GM12878 (cell line): ENCODE results near the gene GTPBP4. TPM values are rescaled to one million over a fixed set of nuclear protein-coding genes. Genes with fewer than 3 reads are reported as not detected.

Experiments
- ATAC-seq: fragments of 200-7000 bp; cut with Tn5 transposase; 3 replicates; pipeline ENCODE4 v1.9.1; 2020; ENCODE audit warnings: mild to moderate bottlenecking, moderate library complexity
- BruUV-seq: library from RNA; stranded (reverse); fragments of 400-500 nt; replicated peaks from 2 replicates; lab custom pipeline; 2021; lab: Mats Ljungman, UMichigan
- CTCF ChIA-PET: fragments of 300-600 bp; sonication (Branson Sonifier 250); formaldehyde crosslinking; extraction: SDS; loops from one replicate; lab custom pipeline; 2021; ENCODE audit warnings: inconsistent platforms; lab: Yijun Ruan, JAX
- POLR2A ChIA-PET: fragments of 350-600 bp; formaldehyde crosslinking; extraction: SDS; loops from one replicate; lab custom pipeline; 2021; ENCODE audit warnings: inconsistent platforms; lab: Charles Lee
- RAD21 ChIA-PET: fragments of 300-600 bp; sonication (Branson Sonifier 250); formaldehyde crosslinking; loops from one replicate; lab custom pipeline; 2023; ENCODE audit warnings: antibody characterized with exemption; ENCODE audit not compliant: unreplicated experiment; lab: Charles Lee
- SMC1A ChIA-PET: fragments of 300-600 bp; sonication (Branson Sonifier 250); formaldehyde crosslinking; loops from one replicate; lab custom pipeline; 2023; ENCODE audit not compliant: unreplicated experiment, uncharacterized antibody; lab: Charles Lee
- DNase-seq: peaks from one replicate; pipeline ENCODE4 v3.0.0-alpha.2; 2011; ENCODE audit warnings: low read depth, low spot score
- FAIRE-seq: peaks from 3 replicates; lab custom pipeline; 2011; peaks lifted over from hg19 to GRCh38; lab: Jason Lieb, UNC
- H2AFZ ChIP-seq: 2 replicates; pipeline ENCODE4 v1.6.0; 2011; ENCODE audit warnings: low read depth, low read length, control low read depth; ENCODE audit not compliant: control insufficient read depth
- H3K27ac ChIP-seq: 2 replicates; pipeline ENCODE4 v1.5.1; 2011; ENCODE audit warnings: control low read depth; ENCODE audit not compliant: control insufficient read depth, insufficient read depth
- H3K27me3 ChIP-seq, 2 experiments: replicated peaks in 1 of 2; 2 replicates each; pipeline versions ENCODE4 v1.6.0 to v1.6.1; 2011; ENCODE audit warnings: low read length in 1 of 2; ENCODE audit not compliant: control insufficient read depth in 2 of 2, insufficient read depth in 2 of 2
- H3K36me3 ChIP-seq, 2 experiments: 2 replicates each; pipeline ENCODE4 v1.5.1; 2011; ENCODE audit warnings: low read length in 1 of 2; ENCODE audit not compliant: control insufficient read depth in 2 of 2, insufficient read depth in 2 of 2
- H3K4me1 ChIP-seq: 2 replicates; pipeline ENCODE4 v1.6.1; 2011; ENCODE audit warnings: mild to moderate bottlenecking, low read length, moderate library complexity, mixed read lengths; ENCODE audit not compliant: control insufficient read depth, insufficient read depth
- H3K4me2 ChIP-seq: 2 replicates; pipeline ENCODE4 v1.6.0; 2011; ENCODE audit warnings: control low read depth; ENCODE audit not compliant: control insufficient read depth, insufficient read depth
- H3K4me3 ChIP-seq: fragments of 200-600 bp; sonication (generic); 2 replicates; pipeline ENCODE4 v1.5.1; 2016
- H3K79me2 ChIP-seq: 2 replicates; pipeline ENCODE4 v1.6.0; 2011; ENCODE audit warnings: low read length; ENCODE audit not compliant: control insufficient read depth, insufficient read depth
- H3K9ac ChIP-seq: 2 replicates; pipeline ENCODE4 v1.8.0; 2011; ENCODE audit warnings: low read length, control low read depth, mixed read lengths; ENCODE audit not compliant: control insufficient read depth, insufficient read depth
- H3K9me3 ChIP-seq: replicated peaks from 3 replicates; pipeline ENCODE4 v1.5.1; 2011; ENCODE audit warnings: mild to moderate bottlenecking, low read length; ENCODE audit not compliant: control insufficient read depth, insufficient read depth
- H4K20me1 ChIP-seq: 2 replicates; pipeline ENCODE4 v1.6.0; 2011; ENCODE audit not compliant: control insufficient read depth, insufficient read depth
- ATF7 ChIP-seq: fragments of 450-650 bp; IDR thresholded peaks from 2 replicates; pipeline ENCODE4 v1.6.1; 2016; ENCODE audit warnings: low read depth, mild to moderate bottlenecking
- BHLHE40 ChIP-seq, 2 experiments: fragments of 450-650 bp in 1 of 2; IDR thresholded peaks; 2 replicates each; pipeline ENCODE4 v1.6.1; 2011 to 2017; ENCODE audit warnings: low read depth in 2 of 2, borderline replicate concordance in 1 of 2, improper control_type of control experiment in 1 of 2, low read length in 1 of 2, mild to moderate bottlenecking in 1 of 2
- CHD1 ChIP-seq: IDR thresholded peaks from 2 replicates; pipeline ENCODE4 v1.6.1; 2012; ENCODE audit warnings: low read depth, low read length, improper control_type of control experiment
- CHD2 ChIP-seq: IDR thresholded peaks from 2 replicates; pipeline ENCODE4 v1.6.1; 2011; ENCODE audit warnings: low read depth, low read length, improper control_type of control experiment, borderline replicate concordance
- EED ChIP-seq: sonication (generic); IDR thresholded peaks from 2 replicates; pipeline ENCODE4 v1.6.1; 2016; ENCODE audit warnings: antibody characterized with exemption, low read depth
- EGR1 ChIP-seq, 2 experiments: IDR thresholded peaks; 1 replicate in 1 of 2; 2 replicates in 1 of 2; pipeline ENCODE4 v1.6.1; 2011 to 2012; ENCODE audit warnings: low read depth in 2 of 2, low read length in 2 of 2, borderline replicate concordance in 1 of 2, mild to moderate bottlenecking in 1 of 2, moderate library complexity in 1 of 2
- FOXK2 ChIP-seq: fragments of 450-650 bp; IDR thresholded peaks from 2 replicates; pipeline ENCODE4 v1.6.1; 2017; ENCODE audit warnings: mild to moderate bottlenecking, moderate library complexity
- JUND ChIP-seq: IDR thresholded peaks from 2 replicates; pipeline ENCODE4 v1.6.1; 2012; ENCODE audit warnings: low read depth, mild to moderate bottlenecking, low read length, improper control_type of control experiment, moderate library complexity
- MEF2B ChIP-seq: fragments of 450-650 bp; IDR thresholded peaks from 2 replicates; pipeline ENCODE4 v1.6.1; 2018; ENCODE audit warnings: mild to moderate bottlenecking, moderate library complexity; ENCODE audit not compliant: partially characterized antibody, poor library complexity, severe bottlenecking
- MTA2 ChIP-seq: fragments of 450-650 bp; IDR thresholded peaks from 2 replicates; pipeline ENCODE4 v1.6.1; 2016; ENCODE audit warnings: low read depth, mild to moderate bottlenecking, moderate library complexity
- NFIC ChIP-seq: IDR thresholded peaks from 2 replicates; pipeline ENCODE4 v1.6.1; 2012; ENCODE audit warnings: low read depth, mild to moderate bottlenecking, inconsistent platforms, low read length, moderate library complexity
- NKRF ChIP-seq: fragments of 450-650 bp; conservative IDR thresholded peaks from 2 replicates; pipeline ENCODE4 v1.6.1; 2017; ENCODE audit warnings: mild to moderate bottlenecking, moderate library complexity
- USF1 ChIP-seq: IDR thresholded peaks from 2 replicates; pipeline ENCODE4 v1.6.1; 2011; ENCODE audit warnings: borderline replicate concordance, low read depth, mild to moderate bottlenecking, moderate library complexity, mixed read lengths, low read length; ENCODE audit not compliant: insufficient read depth; ENCODE audit errors: extremely low read length
- YBX1 ChIP-seq: fragments of 450-650 bp; IDR thresholded peaks from 2 replicates; pipeline ENCODE4 v1.6.1; 2016; ENCODE audit warnings: antibody characterized with exemption
- WGBS: methylation state at CpG from one replicate; pipeline ENCODE4 v1.1.6; 2016; ENCODE audit warnings: low lambda C conversion rate; ENCODE audit not compliant: insufficient replicate concordance, insufficient coverage; ENCODE audit errors: missing lambda C conversion rate; 5-methylcytosine and 5-hydroxymethylcytosine counted together
- in situ Hi-C: fragments of 300-500 bp; cut with MboI; formaldehyde crosslinking; loops from 9 replicates; pipeline ENCODE4 v1.14.3; 2018; ENCODE audit warnings: mixed read lengths
- intact Hi-C: fragments of 100-400 bp; cut with micrococcal nuclease; formaldehyde crosslinking; loops from one replicate; pipeline ENCODE4 v1.14.2; 2022; ENCODE audit not compliant: unreplicated experiment
- polyA plus RNA-seq, 11 experiments: library from polyadenylated mRNA; depleted of rRNA in 4 of 11; unstranded in 6 of 11; stranded (reverse) in 5 of 11; fragments of >200 nt; fragmentation: Nextera tagmentation in 4 of 11; fragmentation: Illumina TruSeq in 1 of 11; extraction: Ambion mirVana in 4 of 11; extraction: Trizol in 1 of 11; gene quantifications; 1 replicate in 1 of 11; 2 replicates in 10 of 11; pipeline versions ENCODE4 v1.2.1 to v1.2.3, GENCODE V29; 2011 to 2016; ENCODE audit warnings: inconsistent platforms in 2 of 11, missing spikeins in 2 of 11, low read depth in 1 of 11
- total RNA-seq, 4 experiments: library from RNA; depleted of rRNA in 3 of 4; stranded (reverse); fragments of >200 nt in 3 of 4; fragmentation: Illumina TruSeq in 1 of 4; extraction: Trizol in 1 of 4; gene quantifications; 2 replicates each; pipeline versions ENCODE4 v1.2.1 to v1.2.3, GENCODE V29; 2013 to 2021

Gene GTPBP4
- total and polyA plus RNA-seq, 10 of the 15 experiments (the other 5 are each of a cell fraction or from before 2014, with no cell fraction given): 58.5 to 118 (median 71.4) TPM

DNA sequence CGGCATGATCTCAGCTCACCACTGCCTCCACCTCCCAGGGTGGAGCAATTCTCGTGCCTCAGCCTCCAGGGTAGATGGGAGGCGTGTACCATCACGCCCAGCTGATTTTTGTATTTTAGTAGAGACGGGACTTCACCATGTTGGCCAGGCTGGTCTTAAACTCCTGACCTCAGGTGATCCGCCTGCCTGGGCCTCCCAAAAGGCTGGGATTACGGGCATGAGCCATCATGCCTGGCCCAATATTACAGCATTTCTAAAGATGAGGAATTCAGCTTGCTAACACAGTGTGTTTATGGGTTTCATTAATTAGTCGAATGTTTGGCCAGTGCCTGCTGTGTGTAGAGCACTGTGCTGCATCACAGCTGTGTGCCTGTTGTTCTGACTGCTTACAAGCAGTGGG is 71.7 kb downstream of the GTPBP4 start (continued):
- no peak for TF ChIP-seq FOXK2
- no peak for TF ChIP-seq BHLHE40 (IDR thresholded peaks at IDR 0.05; ENCODE audit: borderline replicate concordance in 1 of 2, low read depth in 2 of 2, low read length in 1 of 2)
- no peak for TF ChIP-seq JUND
- TF ChIP-seq ATF7: no peak
- no peak for TF ChIP-seq YBX1
- no peak for TF ChIP-seq CHD2

GRCh38 chr10:1061930-1062774 is 73.9 kb downstream of the GTPBP4 start:
- no peak for TF ChIP-seq EGR1 (IDR thresholded peaks at IDR 0.05; ENCODE audit: borderline replicate concordance in 1 of 2, low read depth in 2 of 2, low read length in 2 of 2)
- no peak for TF ChIP-seq EED
- no peak for TF ChIP-seq USF1
- no peak for TF ChIP-seq NKRF
- TF ChIP-seq MEF2B: no peak
- no peak for TF ChIP-seq CHD1
- TF ChIP-seq MTA2: no peak
- TF ChIP-seq NFIC: no peak
- H4K20me1 ChIP-seq: no peaks in the 10 kb centered on the region
- H3K4me2 ChIP-seq: no peak overlapping the region
- peaks cover 39% of the 10 kb centered on the region for H3K79me2 ChIP-seq
- peaks cover 18% of the 10 kb centered on the region for H3K4me1 ChIP-seq
- no peaks in the 10 kb centered on the region for H3K9me3 ChIP-seq
- ATAC-seq (no peak), FAIRE-seq (no peak), DNase-seq (no peak)
- in situ Hi-C loops: no loop called here
- RAD21 ChIA-PET: interaction anchor here (1.0 kb wide), 1 partner anchor 12 kb away, joined by 3 read pairs; no protein-coding TSS in a partner anchor
- H3K27ac ChIP-seq: no peak overlapping the region
- no peak overlapping the region for H2AFZ ChIP-seq
- H3K9ac ChIP-seq: no peak overlapping the region
- no peak overlapping the region for H3K4me3 ChIP-seq
- no peaks in the 10 kb centered on the region for H3K27me3 ChIP-seq
- SMC1A ChIA-PET: interaction anchor here (0.6 kb wide), 1 partner anchor 70 kb away, joined by 3 read pairs; no protein-coding TSS in a partner anchor
- POLR2A ChIA-PET: interaction anchor here (0.7 kb wide), 1 partner anchor 12 kb away, joined by 6 read pairs; no protein-coding TSS in a partner anchor
- WGBS: 93% methylated on average over 7 of the region's 7 CpGs
- no TSS peak for BruUV-seq
- H3K36me3 ChIP-seq: peaks cover 0 to 10% of the 10 kb centered on the region in 2 experiments; a peak in 1 of 4 replicates
- intact Hi-C loops: no loop called here
- CTCF ChIA-PET: no interaction called here
